ENCODE measurements around the gene HS3ST3A1. TPM values are rescaled to one million over a fixed set of nuclear protein-coding genes. Genes with fewer than 3 reads are reported as not detected.

HS3ST3A1 gene
- total RNA-seq, 1 experiment from 2014 or later, result 3.4 TPM

DNA sequence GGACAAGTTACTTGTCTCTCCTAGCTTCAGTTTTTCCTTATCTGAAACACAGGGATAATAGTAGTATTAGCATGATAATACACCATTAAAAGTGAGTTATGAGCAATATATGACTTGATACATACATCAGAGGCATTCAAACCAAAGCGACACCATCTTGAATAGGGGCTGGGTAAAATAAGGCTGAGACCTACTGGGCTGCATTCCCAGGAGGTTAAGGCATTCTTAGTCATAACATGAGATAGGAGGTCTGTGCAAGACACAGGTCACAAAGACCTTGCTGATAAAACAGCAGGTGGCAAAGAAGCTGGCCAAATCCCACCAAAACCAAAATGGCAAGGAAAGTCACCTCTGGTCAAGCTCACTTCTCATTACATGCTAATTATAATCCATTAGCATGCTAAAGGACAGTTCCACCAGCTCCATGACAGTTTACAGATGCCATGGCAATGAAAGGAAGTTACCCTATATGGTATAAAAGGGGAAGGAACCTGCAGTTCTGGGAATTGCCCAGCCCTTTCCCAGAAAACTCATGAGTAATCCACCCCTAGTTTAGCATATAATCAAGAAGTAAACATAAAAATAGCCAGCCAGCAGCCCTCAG lies 37.2 kb upstream of the HS3ST3A1 start:
- H3K9me3 ChIP-seq (ENCODE audit: control insufficient read depth, low read depth, low read length), result no peaks in the 10 kb centered on the region
- H2BK20ac ChIP-seq (ENCODE audit: low read depth, low read length, poor library complexity, severe bottlenecking), result no peak overlapping the region

More for the DNA sequence above, 37.2 kb upstream of the HS3ST3A1 start:
- H3K27ac ChIP-seq (ENCODE audit: insufficient read length, low read depth, low read length), result no peak overlapping the region
- no peak overlapping the region for H3K4ac ChIP-seq (ENCODE audit: low read depth, low read length)
- H4K5ac ChIP-seq (ENCODE audit: insufficient read length, low read depth, low read length), result no peak overlapping the region
- H3K79me2 ChIP-seq (ENCODE audit: insufficient read depth, low read length), result no peaks in the 10 kb centered on the region
- Mint-ChIP-seq H3K27ac (peak overlapping the region in 1 of 3 experiments; percentile 70; a peak in 1 of 7 replicates), H3K9me3 (no peaks in the 10 kb centered on the region), H3K27me3 (ENCODE audit: low read depth) (no peaks in the 10 kb centered on the region), H3K4me1 (peaks cover 43 to 46% of the 10 kb centered on the region in 2 experiments), H3K36me3 (ENCODE audit: insufficient read depth in 1 of 3, low read depth in 3 of 3) (peaks cover 0 to 4% (median 0%) of the 10 kb centered on the region in 3 experiments; a peak in 1 of 7 replicates), H3K4me3 (no peak overlapping the region)
- no peaks in the 10 kb centered on the region for H3K79me1 ChIP-seq (ENCODE audit: insufficient read depth, low read depth, low read length, poor library complexity, severe bottlenecking)
- H3K9ac ChIP-seq (ENCODE audit: extremely low read depth, insufficient read length, low read length), result no peak overlapping the region
- no peak overlapping the region for H2BK5ac ChIP-seq (ENCODE audit: insufficient read length, low read length)
- no peak overlapping the region for H3K56ac ChIP-seq (ENCODE audit: insufficient read length, low read depth, low read length)
- no peaks in the 10 kb centered on the region for H3K27me3 ChIP-seq (ENCODE audit: insufficient read depth, low read length)
- no peak overlapping the region for H4K8ac ChIP-seq (replicated peaks; ENCODE audit: insufficient read length, low read depth, low read length)
- no peaks in the 10 kb centered on the region for H4K20me1 ChIP-seq (ENCODE audit: control insufficient read depth, insufficient read depth, insufficient read length)
- no peak overlapping the region for H2AFZ ChIP-seq (ENCODE audit: low read length)
- H4K91ac ChIP-seq (ENCODE audit: insufficient read length, low read depth, low read length), result no peak overlapping the region
- H3K4me2 ChIP-seq (ENCODE audit: insufficient read depth, insufficient read length, low read length), result no peak overlapping the region
- TF ChIP-seq, protein P1, sequence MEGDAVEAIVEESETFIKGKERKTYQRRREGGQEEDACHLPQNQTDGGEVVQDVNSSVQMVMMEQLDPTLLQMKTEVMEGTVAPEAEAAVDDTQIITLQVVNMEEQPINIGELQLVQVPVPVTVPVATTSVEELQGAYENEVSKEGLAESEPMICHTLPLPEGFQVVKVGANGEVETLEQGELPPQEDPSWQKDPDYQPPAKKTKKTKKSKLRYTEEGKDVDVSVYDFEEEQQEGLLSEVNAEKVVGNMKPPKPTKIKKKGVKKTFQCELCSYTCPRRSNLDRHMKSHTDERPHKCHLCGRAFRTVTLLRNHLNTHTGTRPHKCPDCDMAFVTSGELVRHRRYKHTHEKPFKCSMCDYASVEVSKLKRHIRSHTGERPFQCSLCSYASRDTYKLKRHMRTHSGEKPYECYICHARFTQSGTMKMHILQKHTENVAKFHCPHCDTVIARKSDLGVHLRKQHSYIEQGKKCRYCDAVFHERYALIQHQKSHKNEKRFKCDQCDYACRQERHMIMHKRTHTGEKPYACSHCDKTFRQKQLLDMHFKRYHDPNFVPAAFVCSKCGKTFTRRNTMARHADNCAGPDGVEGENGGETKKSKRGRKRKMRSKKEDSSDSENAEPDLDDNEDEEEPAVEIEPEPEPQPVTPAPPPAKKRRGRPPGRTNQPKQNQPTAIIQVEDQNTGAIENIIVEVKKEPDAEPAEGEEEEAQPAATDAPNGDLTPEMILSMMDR (conservative IDR thresholded peaks at IDR 0.05), result no peak
- H3K18ac ChIP-seq (ENCODE audit: insufficient read length, low read depth, low read length), result no peak overlapping the region
- no peak overlapping the region for H2BK12ac ChIP-seq (ENCODE audit: insufficient read length, low read depth, low read length)
- WGBS (ENCODE audit: extremely low coverage, insufficient read length, low lambda C conversion rate), result no CpG with 5 or more reads among the region's 1 CpG
- no peaks in the 10 kb centered on the region for H3K23me2 ChIP-seq (ENCODE audit: insufficient read length, low read depth, low read length, poor library complexity, severe bottlenecking)
- peaks cover 10% of the 10 kb centered on the region; the same call in 1 of the 2 replicates for H3K4me1 ChIP-seq (ENCODE audit: insufficient read depth, low read length)
- no peak overlapping the region for H2BK120ac ChIP-seq (ENCODE audit: low read depth, low read length, poor library complexity, severe bottlenecking)
- no peak overlapping the region for H3K14ac ChIP-seq (ENCODE audit: insufficient read depth, low read length)
- H3T11ph ChIP-seq (ENCODE audit: low read length), result no peak overlapping the region
- peak; percentile 34 for DNase-seq
- H2AK5ac ChIP-seq (ENCODE audit: insufficient read length, low read length), result no peak overlapping the region
- no peak overlapping the region for H2BK15ac ChIP-seq (ENCODE audit: low read depth, low read length)
- no peak overlapping the region for H3K23ac ChIP-seq (ENCODE audit: insufficient read length, low read depth, low read length)
